ENCODE results near the gene PLCB2.

- TF ChIP-seq POLR2A (IDR thresholded peaks at IDR 0.05) (no peak), CTCF (IDR thresholded peaks at IDR 0.05) (no peak)
Measured at GRCh38 chr15:40277471-40277870, 30.3 kb downstream of the PLCB2 start.

All from thyroid gland (tissue), 4 donors.